Mucosa of descending colon (tissue), 3 donors: ENCODE measurements around the gene PDCD1LG2. TPM values are rescaled to one million over a fixed set of nuclear protein-coding genes. Genes with fewer than 3 reads are reported as not detected.
"Not testable (repeated sequence)": the region's sequence is repeated elsewhere in the genome, so short reads cannot be mapped to it uniquely, and the experiment has no call there.

ENCODE experiments used
- ATAC-seq: fragments of 200-7000 bp; cut with Tn5 transposase; one replicate; pipeline ENCODE4 v1.9.1; 2020; ENCODE audit warnings: mild to moderate bottlenecking, moderate library complexity
- DNase-seq, 3 donors: peaks; one replicate each; pipeline ENCODE4 v3.0.0-alpha.2; 2020
- H3K36me3 ChIP-seq: fragments of 200-600 bp; one replicate; pipeline ENCODE4 v1.8.0; 2021; ENCODE audit warnings: low read depth, mild to moderate bottlenecking
- H3K4me1 ChIP-seq: fragments of 200-600 bp; one replicate; pipeline ENCODE4 v1.8.0; 2021; ENCODE audit warnings: low read depth, mild to moderate bottlenecking
- H3K4me3 ChIP-seq: fragments of 200-600 bp; one replicate; pipeline ENCODE4 v1.8.0; 2021; ENCODE audit warnings: mild to moderate bottlenecking
- H3K9me3 ChIP-seq: fragments of 200-600 bp; one replicate; pipeline ENCODE4 v1.8.0; 2021; ENCODE audit warnings: mild to moderate bottlenecking
- CTCF ChIP-seq: fragments of 200-600 bp; IDR thresholded peaks from one replicate; pipeline ENCODE4 v1.8.0; 2022; ENCODE audit warnings: antibody characterized with exemption, mild to moderate bottlenecking
- intact Hi-C, 2 donors: fragments of 100-400 bp; cut with DNase I in 1 of 2; cut with micrococcal nuclease in 1 of 2; formaldehyde crosslinking; loops; one replicate each; pipeline versions ENCODE4 v1.11.0 to v1.11.1; 2022; cut with DNase I, micrococcal nuclease
- total RNA-seq, 3 donors: library from RNA; stranded (reverse); fragmentation: NEBNext Ultra II Directional in 2 of 3; extraction: Animal tissue kit (Norgen Biotek cat#: 25700) in 2 of 3; gene quantifications; one replicate each; pipeline versions ENCODE4 v1.2.1 to v1.2.4, GENCODE V29; 2021 to 2023
- donor health status: DM: no; HTN: no; CAD: no; lungs with moderate emphysema.
- donor health status: DM: no; HTN: no; CAD: no.
- donor health status: DM: no; HTN: yes; CAD: no.

PDCD1LG2 gene
- total RNA-seq, 3 donors from 2014 or later = 0.20 to 1.2 (median 0.63) TPM

- no peaks in the 10 kb centered on the region for H3K4me1 ChIP-seq
- H3K36me3 ChIP-seq = no peaks in the 10 kb centered on the region
- H3K9me3 ChIP-seq = no peaks in the 10 kb centered on the region
- no peak overlapping the region for H3K4me3 ChIP-seq
- intact Hi-C loops = no loop called here
- ATAC-seq (no peak), DNase-seq (no peak)
- no peak for TF ChIP-seq CTCF
Measured at GRCh38 chr9:5489630-5490490, 20.5 kb upstream of the PDCD1LG2 start.

GRCh38 chr9:5492965-5493678, 17.2 kb upstream of the PDCD1LG2 start:
- DNase-seq (no peak), ATAC-seq (no peak)
- intact Hi-C loops = no loop called here
- no peaks in the 10 kb centered on the region for H3K36me3 ChIP-seq
- H3K4me1 ChIP-seq = no peaks in the 10 kb centered on the region
- H3K9me3 ChIP-seq = no peaks in the 10 kb centered on the region
- no peak overlapping the region for H3K4me3 ChIP-seq
- TF ChIP-seq CTCF = no peak

- ATAC-seq (peak; percentile 62), DNase-seq (peak in 1 of 3 donors; percentile 41)
- no peak for TF ChIP-seq CTCF
- Histone ChIP-seq H3K9me3 (no peaks in the 10 kb centered on the region), H3K36me3 (no peaks in the 10 kb centered on the region), H3K4me3 (no peak overlapping the region), H3K4me1 (no peaks in the 10 kb centered on the region)
- intact Hi-C loops = no loop called here
Measured at GRCh38 chr9:5493679-5494511, 16.4 kb upstream of the PDCD1LG2 start.

GRCh38 chr9:5494765-5495164, 15.6 kb upstream of the PDCD1LG2 start:
- ATAC-seq, DNase-seq, H3K9me3 ChIP-seq, intact Hi-C loops, H3K36me3 ChIP-seq, H3K4me3 ChIP-seq, H3K4me1 ChIP-seq: not testable (repeated sequence)

- no peak for DNase-seq
- no peak for ATAC-seq
- intact Hi-C loops = no loop called here
- no peak for TF ChIP-seq CTCF
- no peaks in the 10 kb centered on the region for H3K36me3 ChIP-seq
- H3K4me1 ChIP-seq = no peaks in the 10 kb centered on the region
- no peaks in the 10 kb centered on the region for H3K9me3 ChIP-seq
- H3K4me3 ChIP-seq = no peak overlapping the region
Measured at GRCh38 chr9:5499157-5499556, 11.2 kb upstream of the PDCD1LG2 start.
